Endometrium (tissue), 2 donors: Measurements from ENCODE around the gene NEURL4.

ENCODE experiments used
- FAIRE-seq: peaks from 2 replicates; lab custom pipeline; 2012; peaks lifted over from hg19 to GRCh38; lab: Jason Lieb, UNC
- donor health status: control.
- donor health status: control.

Gene NEURL4

GRCh38 chr17:7279448-7279847 is 49.7 kb downstream of the NEURL4 start:
- no peak for FAIRE-seq

GRCh38 chr17:7266784-7267183 is 62.4 kb downstream of the NEURL4 start:
- FAIRE-seq: no peak
